WI38 (cell line): ENCODE measurements around the gene AQP12A.
"Not testable (repeated sequence)": the region's sequence is repeated elsewhere in the genome, so short reads cannot be mapped to it uniquely, and the experiment has no call there.

Experiments
- H3K4me3 ChIP-seq: 2 replicates; pipeline ENCODE4 v1.5.1; 2011; ENCODE audit warnings: low read depth, mild to moderate bottlenecking, control low read depth, low read length
- CTCF ChIP-seq: IDR thresholded peaks from 2 replicates; pipeline ENCODE4 v1.5.1; 2012; ENCODE audit warnings: low read depth, mild to moderate bottlenecking, control low read depth, low read length

The AQP12A gene

GRCh38 chr2:240648650-240649275 lies 42.9 kb upstream of the AQP12A start:
- H3K4me3 ChIP-seq: no peak overlapping the region
- no peak for TF ChIP-seq CTCF

DNA sequence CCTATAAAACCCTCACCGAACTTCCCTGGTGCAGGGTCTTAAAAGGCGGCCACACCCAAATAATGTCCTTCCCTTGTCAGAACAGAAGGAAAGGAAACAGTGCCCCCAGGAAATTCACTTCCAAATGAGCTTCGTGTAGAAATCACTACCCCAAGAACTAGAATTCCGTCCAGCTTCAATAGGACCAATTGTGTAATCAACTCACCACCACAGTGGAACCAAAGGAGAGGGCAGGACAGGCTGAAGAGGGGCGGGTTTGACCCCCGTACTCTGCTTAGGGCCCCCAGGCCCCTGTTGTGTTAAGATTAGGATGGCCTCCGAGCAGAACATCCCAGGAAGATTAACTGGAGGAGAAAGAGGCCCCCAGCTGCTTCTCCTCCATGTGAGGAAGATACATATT lies 42.3 kb upstream of the AQP12A start:
- no peak for TF ChIP-seq CTCF
- no peak overlapping the region for H3K4me3 ChIP-seq

DNA sequence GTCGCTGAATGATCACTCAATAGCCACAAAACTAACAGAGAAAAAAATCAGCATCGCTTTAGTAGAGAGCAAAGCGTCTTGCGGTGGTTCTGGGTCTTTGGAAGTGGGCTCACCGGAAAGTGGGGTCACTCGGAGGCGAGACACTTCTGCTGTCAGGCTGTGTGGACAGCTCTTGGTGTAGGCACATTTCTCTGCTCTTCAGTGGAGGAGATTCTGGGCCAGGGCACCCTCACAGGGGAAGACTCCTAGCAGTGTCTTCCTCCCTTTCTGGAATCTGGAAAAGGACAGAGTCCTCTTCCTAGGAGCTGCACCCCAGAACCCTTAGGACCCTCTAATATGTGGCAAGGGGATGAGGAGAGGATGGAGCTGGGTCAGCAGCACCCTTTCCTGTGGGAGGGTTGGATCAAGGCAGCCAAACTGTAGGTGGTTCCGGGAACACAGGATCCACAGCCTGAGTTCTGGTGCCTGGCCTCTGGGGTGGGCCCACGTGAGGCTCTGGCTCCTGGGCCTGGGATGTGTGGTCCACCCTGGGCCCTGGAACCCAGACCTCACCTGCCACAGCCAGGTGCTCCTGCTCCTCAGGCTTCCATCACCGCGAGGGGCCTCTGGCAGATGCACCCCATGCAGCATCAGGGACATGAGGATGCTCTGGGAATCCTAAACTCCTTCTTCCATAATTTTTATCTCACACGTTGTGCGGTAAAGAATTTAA lies 41.3 kb upstream of the AQP12A start:
- TF ChIP-seq CTCF: no peak
- H3K4me3 ChIP-seq: no peak overlapping the region

DNA sequence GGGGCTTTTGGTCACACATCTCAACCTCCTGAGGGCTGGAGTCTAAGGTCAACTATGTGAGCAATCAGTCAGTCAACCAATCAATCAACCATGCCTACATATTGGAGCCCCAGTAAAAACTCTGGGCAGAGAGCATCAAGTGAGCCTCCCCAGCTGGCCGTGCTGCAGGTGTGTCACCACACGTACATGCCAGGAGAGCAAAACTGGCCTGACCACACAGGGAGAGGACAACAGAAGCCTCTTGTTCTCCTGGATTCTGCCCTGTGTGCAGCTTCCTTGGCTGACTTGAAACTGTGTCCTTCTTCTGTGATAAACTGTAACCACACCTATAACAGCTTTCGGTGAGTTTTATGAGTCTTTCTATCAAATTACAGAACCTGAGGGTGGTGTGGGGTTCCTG lies 40.5 kb upstream of the AQP12A start:
- H3K4me3 ChIP-seq: no peak overlapping the region
- no peak for TF ChIP-seq CTCF

DNA sequence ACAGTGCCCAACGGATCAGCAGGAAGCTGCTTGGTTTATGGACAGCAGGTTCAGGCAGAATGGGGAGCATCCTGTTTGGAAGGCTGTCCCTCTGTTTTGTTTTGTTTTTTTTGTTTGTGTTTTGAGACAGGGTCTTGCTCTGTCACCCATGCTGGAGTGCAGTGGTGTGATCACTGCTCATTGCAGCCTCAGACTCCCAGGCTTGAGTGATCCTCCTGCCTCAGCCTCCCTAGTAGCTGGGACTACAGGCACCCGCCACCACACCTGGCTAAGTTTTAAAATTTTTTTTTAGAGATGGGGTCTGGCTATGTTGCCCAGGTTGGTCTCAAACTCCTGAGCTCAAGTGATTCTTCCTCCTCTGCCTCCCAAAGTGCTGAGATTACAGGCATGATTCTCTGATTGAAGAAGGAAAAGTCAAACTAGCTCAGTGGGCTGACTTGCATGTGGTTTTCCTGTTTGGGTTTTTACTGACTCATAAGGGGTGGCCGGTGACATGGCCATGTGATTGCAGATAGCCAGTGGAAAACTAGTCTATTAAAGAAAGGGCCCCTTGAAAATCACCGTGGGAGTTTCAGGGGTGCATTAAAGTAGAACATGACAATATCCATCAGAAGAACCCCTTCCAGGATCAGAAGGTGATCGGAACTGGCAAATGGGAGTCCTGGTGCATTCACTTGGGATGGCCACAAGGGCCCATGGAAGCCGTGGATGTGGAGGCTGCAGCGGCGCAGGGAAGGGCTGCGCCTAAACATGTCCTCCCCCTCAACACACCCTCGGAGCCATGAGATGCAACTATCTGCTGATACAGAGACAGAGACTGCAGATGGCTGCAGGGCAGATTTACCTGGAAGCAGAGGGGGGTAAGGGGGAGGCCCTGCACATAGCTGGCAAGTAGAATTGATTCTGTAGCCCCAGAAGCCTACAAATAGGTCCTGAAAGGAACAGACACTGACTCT lies 35.5 kb upstream of the AQP12A start:
- H3K4me3 ChIP-seq: no peak overlapping the region
- no peak for TF ChIP-seq CTCF

DNA sequence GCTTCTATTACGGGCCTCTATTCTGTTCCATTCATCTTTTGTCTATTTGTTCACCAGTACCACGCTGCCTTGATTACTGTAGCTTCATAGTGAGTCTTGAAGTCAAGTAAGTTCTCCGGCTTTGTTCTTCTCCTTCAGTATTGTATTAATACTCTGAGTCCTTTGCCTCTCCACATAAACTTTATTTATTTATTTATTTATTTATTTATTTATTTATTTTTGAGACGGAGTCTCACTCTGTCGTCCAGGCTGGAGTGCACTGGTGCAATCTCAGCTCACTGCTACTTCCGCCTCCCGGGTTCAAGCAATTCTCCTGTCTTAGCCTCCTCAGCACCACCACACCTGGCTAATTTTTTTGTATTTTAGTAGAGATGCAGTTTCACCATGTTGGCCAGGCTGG lies 31.8 kb upstream of the AQP12A start:
- not testable (repeated sequence) for H3K4me3 ChIP-seq

DNA sequence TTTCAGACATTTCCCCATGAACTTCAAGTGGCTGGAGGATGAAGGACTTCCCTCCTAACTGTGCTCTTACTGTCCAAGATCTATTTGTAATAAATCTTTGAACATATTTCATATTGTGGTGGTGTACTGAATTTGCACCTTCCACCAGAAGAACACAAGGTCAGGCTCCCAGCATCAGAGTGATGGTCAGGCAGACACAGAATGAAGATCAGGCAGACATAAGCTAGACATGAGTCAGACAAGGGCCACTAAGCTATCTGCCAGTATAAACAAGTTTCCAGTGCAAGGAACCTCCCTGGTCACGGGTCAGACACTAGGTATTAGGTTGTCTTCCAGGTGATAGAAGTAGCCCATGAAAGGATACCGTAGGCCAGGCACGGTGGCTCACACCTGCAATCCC lies 29.0 kb upstream of the AQP12A start:
- no peak for TF ChIP-seq CTCF
- no peak overlapping the region for H3K4me3 ChIP-seq
